Measurements from ENCODE around the gene TMPRSS11B. TPM values are rescaled to one million over a fixed set of nuclear protein-coding genes. Genes with fewer than 3 reads are reported as not detected.

TMPRSS11B gene
- total and polyA plus RNA-seq, 9 donors: not detected

- no peak overlapping the region for H3K27ac ChIP-seq
- H3K4me1 ChIP-seq (ENCODE audit: insufficient read depth): peaks cover 4% of the 10 kb centered on the region
- H3K4me3 ChIP-seq: no peak overlapping the region
- no peaks in the 10 kb centered on the region for H3K27me3 ChIP-seq
- H3K36me3 ChIP-seq: no peaks in the 10 kb centered on the region
- 71 to 80% (median 76%) methylated on average over 3 of the region's 3 CpGs for WGBS, 3 donors
- no peaks in the 10 kb centered on the region for H3K9me3 ChIP-seq
- intact Hi-C loops (cut with DNase I): loop anchor here in 1 of 4 donors (10.0 kb wide), 1 partner anchor 1440 kb away; no protein-coding TSS in a partner anchor
- DNase-seq: no peak
- TF ChIP-seq CTCF (IDR thresholded peaks at IDR 0.05): no peak
Measured at GRCh38 chr4:68264875-68265565, 19.5 kb upstream of the TMPRSS11B start.

GRCh38 chr4:68259191-68259590 lies 13.7 kb upstream of the TMPRSS11B start:
- H3K4me3 ChIP-seq: no peak overlapping the region
- no peaks in the 10 kb centered on the region for H3K9me3 ChIP-seq
- no peaks in the 10 kb centered on the region for H3K27me3 ChIP-seq
- 73 to 85% (median 80%) methylated on average over 1 of the region's 1 CpG for WGBS, 3 donors
- TF ChIP-seq POLR2A (IDR thresholded peaks at IDR 0.05): no peak
- no peak for TF ChIP-seq EP300 (IDR thresholded peaks at IDR 0.05)
- no peak for TF ChIP-seq CTCF (IDR thresholded peaks at IDR 0.05)
- no peak for DNase-seq
- intact Hi-C loops (cut with DNase I): no loop called here
- H3K36me3 ChIP-seq: no peaks in the 10 kb centered on the region
- no peak overlapping the region for H3K27ac ChIP-seq
- H3K4me1 ChIP-seq (ENCODE audit: insufficient read depth): no peaks in the 10 kb centered on the region

- Histone ChIP-seq H3K4me1 (ENCODE audit: insufficient read depth) (no peaks in the 10 kb centered on the region), H3K36me3 (no peaks in the 10 kb centered on the region), H3K9me3 (no peaks in the 10 kb centered on the region), H3K27me3 (no peaks in the 10 kb centered on the region), H3K4me3 (no peak overlapping the region), H3K27ac (no peak overlapping the region)
- intact Hi-C loops (cut with DNase I): no loop called here
- no peak for TF ChIP-seq POLR2A (IDR thresholded peaks at IDR 0.05)
- TF ChIP-seq CTCF (IDR thresholded peaks at IDR 0.05): no peak
- no peak for TF ChIP-seq EP300 (IDR thresholded peaks at IDR 0.05)
- WGBS, 3 donors: 66 to 70% (median 66%) methylated on average over 5 of the region's 5 CpGs
- DNase-seq: no peak
Measured at GRCh38 chr4:68257719-68258118, 12.2 kb upstream of the TMPRSS11B start.

- Histone ChIP-seq H3K27me3 (no peaks in the 10 kb centered on the region), H3K27ac (no peak overlapping the region), H3K4me1 (ENCODE audit: insufficient read depth) (no peaks in the 10 kb centered on the region), H3K36me3 (no peaks in the 10 kb centered on the region), H3K9me3 (no peaks in the 10 kb centered on the region), H3K4me3 (no peak overlapping the region)
- intact Hi-C loops (cut with DNase I): no loop called here
- no peak for TF ChIP-seq CTCF (IDR thresholded peaks at IDR 0.05)
- no peak for TF ChIP-seq POLR2A (IDR thresholded peaks at IDR 0.05)
- TF ChIP-seq EP300 (IDR thresholded peaks at IDR 0.05): no peak
- no peak for DNase-seq
- WGBS, 3 donors: 74 to 81% (median 78%) methylated on average over 3 of the region's 3 CpGs
Measured at GRCh38 chr4:68256284-68256683, 10.8 kb upstream of the TMPRSS11B start.
